DMS153 treated with DMSO at 0.1 percent for 48 hours (cell line): ENCODE results near the gene CLDN11.

Source experiments
- DNase-seq: peaks from one replicate; lab custom pipeline; 2025; ENCODE audit not compliant: unreplicated experiment; lab: John Stamatoyannopoulos, UW

CLDN11 gene

DNA sequence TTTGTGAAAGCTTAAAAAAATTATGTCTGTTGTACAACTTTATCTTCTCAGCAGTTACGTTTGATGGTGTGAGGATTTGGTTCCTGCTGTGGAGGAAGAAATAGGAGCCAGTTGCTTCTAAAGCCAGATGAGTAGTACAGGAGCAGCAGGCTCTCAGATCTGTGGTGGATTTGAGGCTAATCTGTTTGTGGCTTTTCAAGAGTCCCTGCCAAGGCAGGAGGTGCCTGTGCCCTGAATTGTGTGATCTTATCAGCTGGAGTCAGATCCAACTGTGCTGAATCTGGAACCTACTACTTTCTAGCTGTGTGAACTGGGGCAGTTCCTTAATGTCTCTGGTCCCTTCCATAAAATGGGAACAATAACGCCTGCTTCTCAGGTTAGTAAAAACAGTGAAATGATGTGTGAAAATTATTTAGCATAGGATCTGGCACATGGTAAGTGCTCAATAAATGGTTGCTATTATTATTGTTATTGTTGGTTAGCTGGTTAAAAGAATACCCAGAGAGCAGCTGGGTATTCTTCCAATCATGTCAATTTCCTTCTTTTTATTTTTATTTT is 7.7 kb downstream of the CLDN11 start:
- no peak for DNase-seq

DNA sequence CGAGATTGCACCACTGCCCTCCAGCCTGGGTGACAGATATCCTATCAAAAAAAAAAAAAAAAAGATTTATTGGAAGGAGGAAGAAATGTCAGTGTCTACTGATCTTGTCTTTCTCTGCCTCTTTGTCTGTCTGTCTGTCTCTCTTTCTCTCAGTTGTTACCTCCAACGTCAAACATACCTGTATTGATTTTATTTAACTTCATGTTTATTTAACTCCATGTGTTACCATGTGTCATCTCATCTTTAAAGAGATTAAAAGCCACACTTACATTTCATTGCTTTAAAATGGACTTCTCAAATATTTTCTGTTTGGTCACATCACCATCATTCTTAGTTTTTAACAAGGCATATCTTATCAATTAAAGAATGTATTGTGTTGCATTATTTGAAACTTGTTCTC is 9.4 kb downstream of the CLDN11 start:
- DNase-seq = no peak

DNA sequence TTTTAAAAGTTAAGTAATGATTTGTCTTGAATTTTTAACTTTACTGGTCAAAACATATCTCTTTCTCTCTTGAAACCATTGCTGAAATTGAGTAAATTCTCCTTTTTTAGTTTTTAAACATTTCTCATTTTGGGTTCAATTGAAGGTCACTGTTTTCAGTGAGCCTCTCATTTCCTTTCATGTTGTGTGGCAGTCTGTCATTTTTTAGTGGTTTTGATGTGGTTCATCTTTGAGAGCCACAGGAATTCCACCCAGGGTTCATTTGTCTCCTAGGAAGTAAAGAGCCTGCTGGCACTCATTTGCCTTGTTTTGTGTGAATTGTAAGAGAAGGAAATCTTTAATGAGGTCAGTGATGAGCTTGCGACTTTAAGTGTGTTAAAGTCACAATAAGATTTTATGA is 10.4 kb downstream of the CLDN11 start:
- no peak for DNase-seq

DNA sequence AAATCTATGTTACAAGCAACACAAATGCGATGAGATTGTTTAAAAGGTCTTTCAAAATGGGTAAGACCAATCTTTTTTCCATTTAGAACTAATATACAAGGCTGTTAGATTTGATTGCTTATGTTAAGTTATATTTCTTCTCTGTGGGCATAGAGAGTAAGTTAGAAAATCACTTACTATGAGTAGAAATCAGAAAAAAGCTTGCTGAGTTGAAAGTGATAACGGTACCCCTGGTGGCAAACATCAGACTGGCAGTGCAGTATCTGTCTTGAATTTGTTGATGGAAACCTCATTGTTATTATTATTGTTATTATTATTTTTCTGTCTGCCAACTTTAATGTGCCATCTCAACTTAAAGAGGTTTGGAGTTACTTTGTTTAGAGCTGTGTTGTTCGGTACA is 12.4 kb downstream of the CLDN11 start:
- DNase-seq = no peak

DNA sequence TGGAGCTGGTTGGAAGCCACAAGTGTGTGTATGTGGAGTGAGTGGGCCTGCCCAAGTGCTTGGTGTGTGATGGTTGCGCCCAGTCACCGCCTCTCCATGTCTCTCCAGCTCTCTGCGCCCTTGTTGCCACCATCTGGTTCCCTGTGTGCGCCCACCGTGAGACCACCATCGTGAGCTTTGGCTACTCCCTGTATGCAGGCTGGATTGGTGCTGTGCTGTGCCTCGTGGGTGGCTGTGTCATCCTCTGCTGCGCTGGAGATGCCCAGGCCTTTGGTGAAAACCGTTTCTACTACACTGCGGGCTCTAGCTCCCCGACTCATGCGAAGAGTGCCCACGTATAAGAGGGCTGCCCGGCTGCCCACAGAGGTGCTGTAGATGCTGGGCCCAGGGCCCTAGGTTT is 13.7 kb downstream of the CLDN11 start:
- no peak for DNase-seq

DNA sequence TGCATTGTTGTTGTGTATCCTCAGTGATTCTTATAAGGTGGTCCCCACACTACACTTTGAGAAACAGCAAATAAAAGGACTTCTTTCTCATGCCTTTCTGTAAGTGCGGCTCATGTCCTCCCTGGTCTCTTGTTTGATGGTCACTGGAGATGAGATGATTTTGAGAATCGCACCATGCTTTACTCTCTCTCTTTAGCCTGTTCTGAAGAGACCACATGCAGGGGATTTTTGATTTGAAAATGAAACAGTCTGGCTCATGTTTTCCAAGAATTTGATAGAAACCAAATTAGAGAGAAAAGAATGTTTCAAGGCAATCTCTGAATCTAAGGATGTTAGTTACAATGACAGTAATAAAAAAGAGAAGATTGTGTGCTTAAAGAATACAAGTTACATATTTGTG is 18.0 kb downstream of the CLDN11 start:
- no peak for DNase-seq

DNA sequence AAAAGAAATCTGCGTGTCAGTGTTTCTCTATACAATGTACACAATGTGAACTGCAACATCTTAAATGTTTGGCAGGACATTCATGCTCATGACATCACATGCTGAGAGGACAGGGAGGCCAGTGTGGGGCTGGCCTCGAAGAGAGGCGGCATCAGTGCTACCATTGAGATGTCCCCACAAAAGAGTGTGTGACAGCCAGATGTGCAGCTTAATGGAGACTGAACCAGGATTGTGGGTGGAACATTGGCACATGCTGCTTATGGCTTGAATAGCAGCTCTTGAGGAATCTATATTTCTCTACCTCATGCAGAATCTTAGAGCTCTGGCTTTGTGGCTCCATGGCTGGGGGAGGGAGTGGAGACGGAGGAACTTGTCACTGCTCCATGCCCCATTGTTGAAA is 18.5 kb downstream of the CLDN11 start:
- no peak for DNase-seq

GRCh38 chr3:170437696-170438407 is 19.2 kb downstream of the CLDN11 start:
- no peak for DNase-seq

DNA sequence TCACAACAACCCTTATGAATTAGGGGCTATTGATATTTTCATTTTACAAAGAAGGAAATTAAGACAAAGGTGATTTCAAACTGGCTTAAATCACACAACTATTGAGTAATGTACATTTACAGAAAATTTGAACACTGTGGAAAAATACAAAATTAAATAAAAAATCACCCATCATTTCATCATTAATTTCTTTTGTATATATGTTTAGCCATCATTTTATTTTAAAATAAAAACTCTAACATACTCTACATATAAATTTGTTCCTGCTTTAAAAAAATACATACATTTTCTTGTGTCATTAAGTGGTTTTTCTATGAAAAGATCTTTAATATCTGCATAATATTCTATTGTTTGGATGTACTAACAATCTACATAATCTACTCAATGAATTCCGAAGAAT is 20.2 kb downstream of the CLDN11 start:
- no peak for DNase-seq

DNA sequence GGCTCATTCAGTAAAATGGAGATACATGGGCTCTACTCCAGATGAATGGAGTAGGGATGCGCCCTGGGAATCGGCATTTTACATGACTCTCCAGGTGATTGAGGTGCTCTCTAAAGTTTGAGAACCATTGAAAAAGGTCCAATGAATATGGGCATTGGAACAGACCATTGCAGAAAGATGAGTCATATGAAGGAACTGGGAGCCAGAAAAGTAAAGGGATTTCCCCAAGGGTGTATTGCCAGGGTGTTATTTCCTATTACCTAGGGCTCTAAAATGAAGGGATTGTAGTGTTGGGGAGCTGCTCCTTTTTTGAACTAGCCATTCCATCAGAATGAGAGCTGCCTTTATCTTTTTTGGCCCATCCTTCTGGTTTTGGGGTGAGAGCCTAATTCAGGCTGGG is 21.7 kb downstream of the CLDN11 start:
- DNase-seq = no peak

DNA sequence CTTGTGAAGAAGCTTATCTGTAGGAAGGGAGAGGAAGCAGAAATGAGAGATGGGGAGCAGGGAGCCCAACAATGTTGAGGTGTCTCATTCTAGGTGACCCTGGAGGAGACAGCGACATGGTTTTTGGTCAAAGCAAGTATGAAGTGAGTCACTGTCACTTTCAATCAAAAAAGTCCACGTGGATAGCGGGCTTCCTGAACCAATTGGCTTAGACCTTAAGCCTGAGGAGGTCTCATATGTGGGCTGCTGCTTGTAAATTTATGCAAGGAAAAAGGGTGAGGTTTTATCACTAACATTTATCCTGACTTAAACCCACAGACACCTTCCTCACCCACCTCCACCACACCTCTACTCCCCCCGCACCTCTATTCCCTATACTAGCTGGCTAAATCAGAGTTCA is 22.7 kb downstream of the CLDN11 start:
- no peak for DNase-seq

DNA sequence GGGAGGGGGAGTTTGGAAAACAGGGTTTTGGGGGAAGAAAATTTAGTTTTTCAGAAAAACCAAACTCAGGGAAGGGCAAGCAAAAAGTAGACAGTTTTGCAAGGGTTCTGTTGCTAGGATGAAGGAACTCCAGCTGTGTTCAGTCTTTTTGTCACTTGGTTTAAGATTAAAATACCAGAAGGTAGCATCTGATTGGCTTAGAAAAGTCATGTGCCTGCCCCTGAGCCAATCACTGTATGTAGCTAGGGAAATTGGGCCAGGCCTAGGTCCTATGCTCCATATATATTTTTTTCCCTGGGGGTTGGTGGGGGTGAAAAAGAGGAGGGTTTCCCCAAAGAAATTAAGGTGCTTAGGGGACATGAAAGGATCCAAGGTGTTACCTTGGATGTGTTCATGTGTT is 24.3 kb downstream of the CLDN11 start:
- no peak for DNase-seq

DNA sequence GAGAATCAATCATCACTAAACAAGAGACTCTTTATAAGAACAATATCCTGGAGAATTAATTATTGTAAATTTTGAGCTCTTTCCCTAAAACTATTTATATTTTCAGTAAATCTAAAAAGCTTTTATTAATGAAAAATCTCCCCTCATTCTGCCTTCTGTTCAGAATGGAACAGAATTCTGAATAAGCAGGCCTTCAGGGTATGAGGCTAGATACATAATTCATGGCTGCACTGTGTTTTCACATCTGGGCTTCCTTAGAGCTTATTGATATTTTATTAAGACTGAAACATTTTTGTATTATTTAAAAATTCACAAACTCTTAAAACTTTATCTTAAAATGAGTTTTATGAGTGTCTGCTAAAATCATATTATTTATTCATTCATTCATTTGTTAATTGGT is 24.8 kb downstream of the CLDN11 start:
- DNase-seq = no peak

DNA sequence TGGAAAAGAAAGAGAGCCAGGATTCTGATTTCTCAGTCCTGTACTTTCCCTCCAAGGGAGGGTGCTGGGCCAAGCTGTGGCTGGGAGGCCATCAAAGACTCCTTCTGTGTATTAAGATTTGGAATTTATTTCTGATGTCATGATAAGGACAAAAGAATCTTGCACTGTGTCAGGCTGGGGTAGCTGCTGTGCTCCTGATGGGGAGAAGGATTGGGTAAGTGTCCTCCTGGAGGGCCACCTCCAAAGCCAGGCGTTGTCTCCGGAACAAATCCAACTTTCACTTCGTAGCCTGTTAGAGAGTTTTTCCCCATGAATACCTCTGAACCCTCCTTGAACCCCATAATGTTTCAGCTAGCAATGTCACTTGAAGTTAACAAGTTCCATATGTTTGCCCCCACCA is 29.9 kb downstream of the CLDN11 start:
- no peak for DNase-seq

- DNase-seq = no peak
Measured at GRCh38 chr3:170450039-170450438, 31.4 kb downstream of the CLDN11 start.

- DNase-seq = no peak
Measured at GRCh38 chr3:170454509-170454908, 35.8 kb downstream of the CLDN11 start.

DNA sequence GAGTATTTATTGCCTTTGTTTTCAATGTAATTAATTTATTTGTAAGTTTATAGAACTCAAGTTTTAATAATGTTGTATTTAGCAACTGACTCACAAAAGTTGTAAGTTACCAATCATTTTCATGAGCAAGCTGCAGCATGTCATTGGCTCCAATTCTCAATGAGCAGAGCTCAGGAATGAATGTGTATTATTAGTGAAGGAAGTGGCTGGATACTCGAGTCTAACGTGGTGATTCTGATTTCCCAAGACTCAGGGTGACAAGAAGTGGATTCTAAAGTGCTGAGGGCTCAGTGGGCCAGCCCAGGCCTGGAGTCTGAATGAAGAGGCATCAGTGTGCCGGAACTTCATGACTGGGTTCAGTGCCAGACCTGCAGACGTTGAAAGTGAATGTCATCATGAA is 39.6 kb downstream of the CLDN11 start:
- DNase-seq = no peak

DNA sequence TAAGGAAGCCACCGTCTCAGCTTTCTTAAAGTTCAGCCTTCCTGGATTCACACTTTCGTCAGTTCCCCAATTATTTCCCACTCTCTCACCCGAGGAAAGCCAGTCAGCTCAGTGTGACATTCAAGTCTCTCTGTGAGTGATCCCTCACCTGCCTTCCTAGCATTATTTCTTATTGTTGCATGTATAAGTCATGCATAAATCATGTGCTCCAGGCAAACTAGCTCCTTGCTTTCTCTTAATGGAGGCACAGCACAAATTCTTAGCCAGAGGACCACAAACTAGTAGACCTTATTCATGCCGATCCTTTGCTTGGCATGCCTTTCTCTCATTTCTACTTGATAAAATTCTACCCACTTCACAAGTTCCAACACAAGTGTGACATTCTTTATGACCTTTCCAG is 44.3 kb downstream of the CLDN11 start:
- no peak for DNase-seq

DNA sequence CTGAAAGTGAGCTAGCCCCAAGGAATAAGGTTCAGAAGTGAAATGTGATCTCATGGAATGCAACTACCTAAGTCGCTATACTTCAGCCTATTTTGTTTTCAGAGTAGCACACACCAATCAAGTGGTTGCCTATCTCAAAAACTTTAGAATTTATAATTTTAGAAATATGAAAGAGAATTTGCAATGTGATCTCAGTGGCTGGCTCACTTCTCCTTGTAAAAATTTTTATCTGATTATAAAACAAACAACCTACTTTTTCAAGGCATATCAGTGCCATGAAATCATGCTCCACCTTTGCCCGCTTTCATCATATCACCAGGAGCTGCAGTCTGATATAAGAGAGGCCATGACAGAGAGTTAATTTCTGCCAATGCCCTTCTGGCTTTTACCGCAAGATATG is 47.3 kb downstream of the CLDN11 start:
- no peak for DNase-seq

GRCh38 chr3:170467007-170467406 is 48.3 kb downstream of the CLDN11 start:
- DNase-seq = peak; percentile 69

- DNase-seq = peak; percentile 61
Measured at GRCh38 chr3:170467571-170468147, 49.0 kb downstream of the CLDN11 start.

- peak; percentile 27 for DNase-seq
Measured at GRCh38 chr3:170469151-170470062, 50.7 kb downstream of the CLDN11 start.
